ENCODE results near the gene TFEB.

DNA sequence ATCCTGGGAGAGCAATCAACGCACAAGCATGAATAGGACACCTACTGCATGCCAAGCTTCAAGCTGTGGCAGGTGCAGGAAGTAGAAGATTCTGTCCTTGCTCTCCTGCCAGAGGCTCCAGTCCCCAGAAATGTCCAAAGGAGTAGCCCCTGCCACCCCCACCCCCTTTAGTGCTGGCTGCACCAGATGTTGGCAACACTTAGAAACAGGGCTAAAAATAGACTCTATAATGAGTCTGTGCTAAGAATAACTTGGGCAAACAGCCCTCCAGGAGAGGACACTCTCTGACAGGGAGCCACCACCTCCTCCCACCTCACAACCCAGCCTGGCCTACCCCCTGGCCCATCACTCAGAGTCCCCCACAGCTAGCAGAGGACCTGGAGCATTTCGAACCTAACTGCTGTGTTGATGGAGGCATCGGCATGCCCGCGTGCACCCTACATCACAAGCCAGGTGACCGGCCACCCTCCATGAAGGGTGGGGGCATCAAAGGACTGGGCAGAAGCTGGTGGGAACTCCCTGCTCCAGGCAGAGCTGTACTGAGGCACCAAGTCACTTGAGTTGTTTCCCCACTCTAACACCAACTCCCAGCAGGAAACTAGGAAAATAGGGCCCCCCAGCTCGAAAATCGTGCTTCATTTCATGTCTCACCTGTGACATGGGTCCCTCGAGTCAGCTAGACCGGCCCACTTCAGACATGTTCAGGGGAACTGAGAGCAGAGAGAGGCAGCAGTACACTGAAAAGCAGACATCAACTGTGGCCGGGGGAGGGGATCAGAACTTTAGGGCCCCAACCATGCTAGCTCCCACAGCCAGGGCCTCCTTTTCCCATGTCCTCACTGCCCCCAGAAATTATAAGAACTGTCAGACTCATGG lies 18.7 kb downstream of the TFEB start:
- TF ChIP-seq CTCF (IDR thresholded peaks at IDR 0.05), result no peak
- no peak for TF ChIP-seq EP300 (IDR thresholded peaks at IDR 0.05)

Measured in ovary (tissue), 3 donors.